Activated naive CD4-positive, alpha-beta T cell treated with anti-CD3 and anti-CD28 coated beads, Interleukin-2, amount 10 ng/mL, durations not matched to agents 5 hours and 36 hours (primary cell): ENCODE results near the gene GARIN5A. TPM values are rescaled to one million over a fixed set of nuclear protein-coding genes. Genes with fewer than 3 reads are reported as not detected.

Experiments
- total RNA-seq, 2 experiments: library from RNA; stranded (reverse); gene quantifications; one replicate each; pipeline ENCODE4 v1.2.3, GENCODE V29; 2021

The GARIN5A gene
- under 1 TPM in 1 of 2 experiments, not detected in 1; 0.15 TPM for total RNA-seq

GRCh38 chr19:50476224-50476906 lies at the start of gene GARIN5A, which contains the start of gene EMC10:
Gene GARIN5A (minus strand): TSS chr19:50476848. CDS start chr19:50476388, 460 bp downstream.
Gene EMC10 (plus strand): TSS chr19:50476507. CDS start chr19:50476545, 38 bp downstream.

GRCh38 chr19:50513746-50514345 lies 37.2 kb upstream of the GARIN5A start, which contains the start of gene ASPDH:
Gene ASPDH (minus strand): TSS chr19:50513913. CDS start chr19:50513823, 90 bp downstream.

GRCh38 chr19:50511069-50511822 lies 34.6 kb upstream of the GARIN5A start, which contains the start of gene JOSD2:
Gene JOSD2 (minus strand): TSS chr19:50511191. CDS start chr19:50510431, 760 bp downstream.

DNA sequence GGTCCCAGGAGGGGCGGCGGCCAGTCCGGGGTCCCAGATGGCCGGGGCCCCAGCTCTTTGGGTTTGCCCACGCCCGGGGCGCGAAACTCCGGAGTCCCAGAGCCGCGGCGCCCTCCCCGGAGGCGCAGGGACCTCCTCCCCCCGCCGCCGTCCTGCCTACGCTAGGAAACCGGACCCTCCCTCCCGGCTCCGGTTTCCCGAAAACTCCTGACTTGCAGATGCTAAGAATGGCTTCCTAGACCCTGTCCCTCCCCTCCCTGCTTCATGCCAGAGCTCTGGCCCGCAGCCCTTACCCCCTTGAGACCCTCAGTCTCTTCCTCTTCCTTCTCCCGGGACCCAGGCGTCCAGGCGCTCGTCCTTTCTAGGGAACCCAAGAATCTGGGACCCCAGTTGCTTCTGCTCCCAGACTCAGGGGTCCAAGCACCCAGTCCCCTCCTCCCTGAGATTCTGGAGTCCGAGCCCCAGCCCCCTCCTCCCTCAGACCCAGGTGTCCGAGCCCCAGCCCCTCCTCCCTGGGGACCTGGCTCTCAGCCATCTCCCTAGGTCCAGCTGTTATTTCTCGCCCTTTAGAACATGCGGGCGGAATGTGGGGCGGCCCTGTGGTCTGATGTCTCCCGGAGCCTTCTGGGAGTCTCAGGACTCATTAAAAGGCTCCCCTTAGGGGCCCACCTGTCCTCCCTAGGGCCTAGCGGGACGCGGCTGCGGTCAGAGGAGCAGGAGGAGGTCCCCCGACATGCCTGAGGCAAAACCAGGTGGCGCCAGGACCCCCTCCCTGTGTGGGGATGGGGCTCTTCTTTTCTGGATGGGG lies 44.2 kb downstream of the GARIN5A start, which contains the start of gene MYBPC2:
Gene MYBPC2, plus strand, starts transcription at position 672 of the 808 bp plus-strand sequence. Its CDS starts 62 bp downstream, at position 734.

GRCh38 chr19:50418176-50419021 lies 58.2 kb downstream of the GARIN5A start, which contains the start of gene SPIB:
Gene SPIB (plus strand): TSS chr19:50418938. CDS start chr19:50418963, 25 bp downstream.

Other genes with a start within 250 kb of the GARIN5A start
- 1 to 10 TPM; 4.3 to 4.9 TPM for gene KCNC3, start 147.5 kb downstream of the GARIN5A start, total RNA-seq
- 1 to 10 TPM; 3.0 to 4.5 TPM for gene NAPSA, start 111.2 kb downstream of the GARIN5A start, total RNA-seq
- gene NR1H2, start 100.4 kb downstream of the GARIN5A start, total RNA-seq = 10 to 100 TPM; 68.9 to 73.9 TPM
- gene POLD1, start 92.5 kb downstream of the GARIN5A start, total RNA-seq = 100 to 1,000 TPM; 108 to 116 TPM
- gene SPIB, start 57.9 kb downstream of the GARIN5A start, total RNA-seq = under 1 TPM; 0.53 to 0.73 TPM
- gene MYBPC2, start 44.0 kb downstream of the GARIN5A start, total RNA-seq = under 1 TPM; 0.12 to 0.66 TPM
- 10 to 100 TPM; 65.7 to 66.9 TPM for gene EMC10, start 341 bp downstream of the GARIN5A start, total RNA-seq
- gene JOSD2, start 34.3 kb upstream of the GARIN5A start, total RNA-seq = 10 to 100 TPM; 39.2 to 42.9 TPM
- not detected for gene ASPDH, start 37.1 kb upstream of the GARIN5A start, total RNA-seq
- gene LRRC4B, start 91.6 kb upstream of the GARIN5A start, total RNA-seq = not detected
- not detected for gene SYT3, start 163.0 kb upstream of the GARIN5A start, total RNA-seq
- not detected for gene C19orf81, start 172.6 kb upstream of the GARIN5A start, total RNA-seq
- not detected for gene SHANK1, start 243.0 kb upstream of the GARIN5A start, total RNA-seq
- under 1 TPM; 0.75 to 0.98 TPM for gene CLEC11A, start 246.5 kb upstream of the GARIN5A start, total RNA-seq